HepG2 (cell line): ENCODE data around the gene TCF20. TPM values are rescaled to one million over a fixed set of nuclear protein-coding genes. Genes with fewer than 3 reads are reported as not detected.
A peak's percentile ranks its signal among the peaks of the same experiment; 100 is the strongest.

Experiments
- JDP2 ChIP-seq: sonication (generic); formaldehyde crosslinking; IDR thresholded peaks from 2 replicates; pipeline ENCODE4 v1.8.1; 2022; ENCODE audit warnings: missing genetic modification reagents, borderline replicate concordance
- JUND ChIP-seq: sonication (generic); formaldehyde crosslinking; IDR thresholded peaks from 2 replicates; pipeline ENCODE4 v1.8.0; 2022; ENCODE audit warnings: mild to moderate bottlenecking, missing genetic modification reagents
- MEIS1 ChIP-seq: sonication (generic); formaldehyde crosslinking; IDR thresholded peaks from 2 replicates; pipeline ENCODE4 v1.9.0; 2021; ENCODE audit warnings: mild to moderate bottlenecking, missing genetic modification reagents, moderate library complexity, borderline replicate concordance
- NFATC3 ChIP-seq: sonication (generic); formaldehyde crosslinking; IDR thresholded peaks from 2 replicates; pipeline ENCODE4 v1.5.1; 2020; ENCODE audit warnings: mild to moderate bottlenecking, missing genetic modification reagents
- TBX2 ChIP-seq: sonication (generic); formaldehyde crosslinking; IDR thresholded peaks from 2 replicates; pipeline ENCODE4 v1.5.0; 2020; ENCODE audit warnings: missing genetic modification reagents, mild to moderate bottlenecking, borderline replicate concordance
- ZFP37 ChIP-seq: sonication (generic); formaldehyde crosslinking; IDR thresholded peaks from 2 replicates; pipeline ENCODE4 v1.4.0; 2020; ENCODE audit warnings: missing genetic modification reagents, borderline replicate concordance
- ZFP62 ChIP-seq: sonication (generic); formaldehyde crosslinking; IDR thresholded peaks from 2 replicates; pipeline ENCODE4 v1.4.0; 2020; ENCODE audit warnings: missing genetic modification reagents
- ZNF24 ChIP-seq: fragments of 450-650 bp; IDR thresholded peaks from 2 replicates; pipeline ENCODE4 v1.6.1; 2017; ENCODE audit warnings: antibody characterized with exemption, mild to moderate bottlenecking
- ZSCAN29 ChIP-seq: sonication (generic); formaldehyde crosslinking; conservative IDR thresholded peaks from 2 replicates; pipeline ENCODE4 v1.4.0; 2020; ENCODE audit warnings: mild to moderate bottlenecking, missing genetic modification reagents
- polyA plus RNA-seq, 8 experiments: library from polyadenylated mRNA; depleted of rRNA in 3 of 8; stranded (reverse) in 7 of 8; unstranded in 1 of 8; fragments of >200 nt; fragmentation: Illumina TruSeq in 4 of 8; extraction: Trizol in 4 of 8; gene quantifications; 2 replicates each; pipeline versions ENCODE4 v1.2.1 to v1.2.3, GENCODE V29; 2011 to 2016; ENCODE audit warnings: low read depth in 4 of 8, missing spikeins in 1 of 8, mixed read lengths in 1 of 8; ENCODE audit not compliant: insufficient read depth in 1 of 8
- total RNA-seq, 5 experiments: library from RNA; depleted of rRNA; stranded (reverse); fragments of >200 nt; fragmentation: Illumina TruSeq; extraction: Trizol; gene quantifications; 2 replicates each; pipeline ENCODE4 v1.2.3, GENCODE V29; 2016; ENCODE audit warnings: low read depth in 1 of 5
- TF ChIP-seq, protein P1 (sequence below): sonication (generic); formaldehyde crosslinking; IDR thresholded peaks from 2 replicates; pipeline ENCODE4 v1.4.0; 2020; ENCODE audit warnings: missing genetic modification reagents, borderline replicate concordance
- TF ChIP-seq, protein P2 (sequence below): sonication (generic); formaldehyde crosslinking; IDR thresholded peaks from 2 replicates; pipeline ENCODE4 v1.5.0; 2020; ENCODE audit warnings: mild to moderate bottlenecking, missing genetic modification reagents, moderate library complexity
- TF ChIP-seq, protein P3 (sequence below): sonication (generic); formaldehyde crosslinking; IDR thresholded peaks from 2 replicates; pipeline ENCODE4 v1.4.0; 2020; ENCODE audit warnings: mild to moderate bottlenecking, missing genetic modification reagents, borderline replicate concordance
- TF ChIP-seq, protein P4 (sequence below): sonication (generic); formaldehyde crosslinking; IDR thresholded peaks from 2 replicates; pipeline ENCODE4 v1.5.0; 2020; ENCODE audit warnings: missing genetic modification reagents

Gene TCF20
- total and polyA plus RNA-seq, 2 of the 13 experiments (the other 11 are each of a cell fraction or from before 2014, with no cell fraction given), result 12.8 to 23.7 TPM

DNA sequence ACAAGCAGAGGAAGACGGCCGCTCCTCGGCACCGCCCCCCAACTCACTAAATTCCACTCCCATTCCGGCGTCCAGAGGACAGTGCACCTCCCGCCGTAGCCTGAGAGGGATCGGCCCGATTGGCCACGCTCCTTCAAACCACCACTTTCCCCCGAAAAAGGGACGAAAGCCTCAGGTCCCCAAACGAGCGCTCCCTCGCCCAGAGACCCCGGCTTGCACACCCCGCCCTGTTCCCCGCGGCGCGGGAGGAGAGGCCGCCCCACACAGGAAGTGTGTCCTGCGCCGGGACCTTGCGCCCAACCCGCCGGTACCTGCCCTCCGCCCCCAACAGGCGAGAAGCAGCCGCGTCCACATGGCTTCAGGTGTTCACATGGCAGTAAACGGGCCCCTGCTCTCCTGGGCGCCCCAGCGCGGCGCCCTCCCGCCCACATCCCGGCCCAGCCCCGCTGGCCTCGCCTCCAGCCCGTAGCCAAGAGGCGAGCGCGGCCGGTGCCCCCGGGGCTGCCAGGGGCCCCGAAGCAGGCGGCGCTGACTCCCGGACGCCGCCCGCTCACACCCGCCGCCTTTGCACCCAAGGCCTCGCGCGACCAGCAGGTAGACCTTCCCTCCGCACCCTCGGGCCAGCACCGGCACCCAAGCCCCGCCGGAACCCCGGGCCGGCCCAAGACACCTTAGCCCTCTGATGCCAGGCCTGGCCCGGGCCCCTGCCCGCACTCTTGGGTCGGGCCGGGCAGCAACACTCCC lies 849 bp downstream of the TCF20 start (continued):
- no peak for TF ChIP-seq ZFP62
- no peak for TF ChIP-seq NFATC3 (CRISPR knock-in tag)
- TF ChIP-seq, protein P1, sequence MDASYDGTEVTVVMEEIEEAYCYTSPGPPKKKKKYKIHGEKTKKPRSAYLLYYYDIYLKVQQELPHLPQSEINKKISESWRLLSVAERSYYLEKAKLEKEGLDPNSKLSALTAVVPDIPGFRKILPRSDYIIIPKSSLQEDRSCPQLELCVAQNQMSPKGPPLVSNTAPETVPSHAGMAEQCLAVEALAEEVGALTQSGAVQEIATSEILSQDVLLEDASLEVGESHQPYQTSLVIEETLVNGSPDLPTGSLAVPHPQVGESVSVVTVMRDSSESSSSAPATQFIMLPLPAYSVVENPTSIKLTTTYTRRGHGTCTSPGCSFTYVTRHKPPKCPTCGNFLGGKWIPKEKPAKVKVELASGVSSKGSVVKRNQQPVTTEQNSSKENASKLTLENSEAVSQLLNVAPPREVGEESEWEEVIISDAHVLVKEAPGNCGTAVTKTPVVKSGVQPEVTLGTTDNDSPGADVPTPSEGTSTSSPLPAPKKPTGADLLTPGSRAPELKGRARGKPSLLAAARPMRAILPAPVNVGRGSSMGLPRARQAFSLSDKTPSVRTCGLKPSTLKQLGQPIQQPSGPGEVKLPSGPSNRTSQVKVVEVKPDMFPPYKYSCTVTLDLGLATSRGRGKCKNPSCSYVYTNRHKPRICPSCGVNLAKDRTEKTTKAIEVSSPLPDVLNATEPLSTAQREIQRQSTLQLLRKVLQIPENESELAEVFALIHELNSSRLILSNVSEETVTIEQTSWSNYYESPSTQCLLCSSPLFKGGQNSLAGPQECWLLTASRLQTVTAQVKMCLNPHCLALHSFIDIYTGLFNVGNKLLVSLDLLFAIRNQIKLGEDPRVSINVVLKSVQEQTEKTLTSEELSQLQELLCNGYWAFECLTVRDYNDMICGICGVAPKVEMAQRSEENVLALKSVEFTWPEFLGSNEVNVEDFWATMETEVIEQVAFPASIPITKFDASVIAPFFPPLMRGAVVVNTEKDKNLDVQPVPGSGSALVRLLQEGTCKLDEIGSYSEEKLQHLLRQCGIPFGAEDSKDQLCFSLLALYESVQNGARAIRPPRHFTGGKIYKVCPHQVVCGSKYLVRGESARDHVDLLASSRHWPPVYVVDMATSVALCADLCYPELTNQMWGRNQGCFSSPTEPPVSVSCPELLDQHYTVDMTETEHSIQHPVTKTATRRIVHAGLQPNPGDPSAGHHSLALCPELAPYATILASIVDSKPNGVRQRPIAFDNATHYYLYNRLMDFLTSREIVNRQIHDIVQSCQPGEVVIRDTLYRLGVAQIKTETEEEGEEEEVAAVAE, result no peak
- TF ChIP-seq ZFP37 (CRISPR knock-in tag), result peak; percentile 71; the same call in 1 of the 2 replicates
- no peak; the same call in 1 of the 2 replicates for TF ChIP-seq MEIS1 (CRISPR knock-in tag)
- no peak for TF ChIP-seq ZNF24
- no peak for TF ChIP-seq ZSCAN29
- no peak for TF ChIP-seq JDP2 (CRISPR knock-in tag)
- TF ChIP-seq JUND (CRISPR knock-in tag), result no peak
- TF ChIP-seq, protein P2, sequence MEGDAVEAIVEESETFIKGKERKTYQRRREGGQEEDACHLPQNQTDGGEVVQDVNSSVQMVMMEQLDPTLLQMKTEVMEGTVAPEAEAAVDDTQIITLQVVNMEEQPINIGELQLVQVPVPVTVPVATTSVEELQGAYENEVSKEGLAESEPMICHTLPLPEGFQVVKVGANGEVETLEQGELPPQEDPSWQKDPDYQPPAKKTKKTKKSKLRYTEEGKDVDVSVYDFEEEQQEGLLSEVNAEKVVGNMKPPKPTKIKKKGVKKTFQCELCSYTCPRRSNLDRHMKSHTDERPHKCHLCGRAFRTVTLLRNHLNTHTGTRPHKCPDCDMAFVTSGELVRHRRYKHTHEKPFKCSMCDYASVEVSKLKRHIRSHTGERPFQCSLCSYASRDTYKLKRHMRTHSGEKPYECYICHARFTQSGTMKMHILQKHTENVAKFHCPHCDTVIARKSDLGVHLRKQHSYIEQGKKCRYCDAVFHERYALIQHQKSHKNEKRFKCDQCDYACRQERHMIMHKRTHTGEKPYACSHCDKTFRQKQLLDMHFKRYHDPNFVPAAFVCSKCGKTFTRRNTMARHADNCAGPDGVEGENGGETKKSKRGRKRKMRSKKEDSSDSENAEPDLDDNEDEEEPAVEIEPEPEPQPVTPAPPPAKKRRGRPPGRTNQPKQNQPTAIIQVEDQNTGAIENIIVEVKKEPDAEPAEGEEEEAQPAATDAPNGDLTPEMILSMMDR, result peak; percentile 61
- TF ChIP-seq, protein P3, sequence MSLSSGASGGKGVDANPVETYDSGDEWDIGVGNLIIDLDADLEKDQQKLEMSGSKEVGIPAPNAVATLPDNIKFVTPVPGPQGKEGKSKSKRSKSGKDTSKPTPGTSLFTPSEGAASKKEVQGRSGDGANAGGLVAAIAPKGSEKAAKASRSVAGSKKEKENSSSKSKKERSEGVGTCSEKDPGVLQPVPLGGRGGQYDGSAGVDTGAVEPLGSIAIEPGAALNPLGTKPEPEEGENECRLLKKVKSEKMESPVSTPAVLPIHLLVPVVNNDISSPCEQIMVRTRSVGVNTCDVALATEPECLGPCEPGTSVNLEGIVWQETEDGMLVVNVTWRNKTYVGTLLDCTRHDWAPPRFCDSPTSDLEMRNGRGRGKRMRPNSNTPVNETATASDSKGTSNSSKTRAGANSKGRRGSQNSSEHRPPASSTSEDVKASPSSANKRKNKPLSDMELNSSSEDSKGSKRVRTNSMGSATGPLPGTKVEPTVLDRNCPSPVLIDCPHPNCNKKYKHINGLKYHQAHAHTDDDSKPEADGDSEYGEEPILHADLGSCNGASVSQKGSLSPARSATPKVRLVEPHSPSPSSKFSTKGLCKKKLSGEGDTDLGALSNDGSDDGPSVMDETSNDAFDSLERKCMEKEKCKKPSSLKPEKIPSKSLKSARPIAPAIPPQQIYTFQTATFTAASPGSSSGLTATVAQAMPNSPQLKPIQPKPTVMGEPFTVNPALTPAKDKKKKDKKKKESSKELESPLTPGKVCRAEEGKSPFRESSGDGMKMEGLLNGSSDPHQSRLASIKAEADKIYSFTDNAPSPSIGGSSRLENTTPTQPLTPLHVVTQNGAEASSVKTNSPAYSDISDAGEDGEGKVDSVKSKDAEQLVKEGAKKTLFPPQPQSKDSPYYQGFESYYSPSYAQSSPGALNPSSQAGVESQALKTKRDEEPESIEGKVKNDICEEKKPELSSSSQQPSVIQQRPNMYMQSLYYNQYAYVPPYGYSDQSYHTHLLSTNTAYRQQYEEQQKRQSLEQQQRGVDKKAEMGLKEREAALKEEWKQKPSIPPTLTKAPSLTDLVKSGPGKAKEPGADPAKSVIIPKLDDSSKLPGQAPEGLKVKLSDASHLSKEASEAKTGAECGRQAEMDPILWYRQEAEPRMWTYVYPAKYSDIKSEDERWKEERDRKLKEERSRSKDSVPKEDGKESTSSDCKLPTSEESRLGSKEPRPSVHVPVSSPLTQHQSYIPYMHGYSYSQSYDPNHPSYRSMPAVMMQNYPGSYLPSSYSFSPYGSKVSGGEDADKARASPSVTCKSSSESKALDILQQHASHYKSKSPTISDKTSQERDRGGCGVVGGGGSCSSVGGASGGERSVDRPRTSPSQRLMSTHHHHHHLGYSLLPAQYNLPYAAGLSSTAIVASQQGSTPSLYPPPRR (CRISPR knock-in tag), result no peak
- peak; percentile 79 for TF ChIP-seq TBX2 (CRISPR knock-in tag)
- TF ChIP-seq, protein P4, sequence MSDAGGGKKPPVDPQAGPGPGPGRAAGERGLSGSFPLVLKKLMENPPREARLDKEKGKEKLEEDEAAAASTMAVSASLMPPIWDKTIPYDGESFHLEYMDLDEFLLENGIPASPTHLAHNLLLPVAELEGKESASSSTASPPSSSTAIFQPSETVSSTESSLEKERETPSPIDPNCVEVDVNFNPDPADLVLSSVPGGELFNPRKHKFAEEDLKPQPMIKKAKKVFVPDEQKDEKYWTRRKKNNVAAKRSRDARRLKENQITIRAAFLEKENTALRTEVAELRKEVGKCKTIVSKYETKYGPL (CRISPR knock-in tag), result no peak
